Central memory CD8-positive, alpha-beta T cell (primary cell): ENCODE results near the gene OR2V2.
A peak's percentile ranks its signal among the peaks of the same experiment; 100 is the strongest.
"Not testable (repeated sequence)": the region's sequence is repeated elsewhere in the genome, so short reads cannot be mapped to it uniquely, and the experiment has no call there.

Source experiments
- ATAC-seq: fragments of 150-1000 bp; cut with Tn5 transposase; replicated peaks from 2 replicates; pipeline ENCODE4 v1.10.0; 2022; ENCODE audit warnings: mild to moderate bottlenecking, moderate FRiP score, moderate number of reproducible peaks; ENCODE audit not compliant: poor library complexity, severe bottlenecking; ENCODE audit errors: extremely low read depth
- DNase-seq, 2 donors: peaks; one replicate each; pipeline ENCODE4 v3.0.0; 2021; ENCODE audit warnings: low spot score in 2 of 2
- H3K27ac Mint-ChIP-seq: one replicate; pipeline ENCODE4 v1.8.0; 2022; ENCODE audit warnings: low read depth, mild to moderate bottlenecking, moderate library complexity, mixed read lengths
- H3K27me3 Mint-ChIP-seq: one replicate; pipeline ENCODE4 v1.8.0; 2022; ENCODE audit warnings: mixed read lengths
- H3K36me3 Mint-ChIP-seq: one replicate; pipeline ENCODE4 v1.8.0; 2022; ENCODE audit warnings: mild to moderate bottlenecking, moderate library complexity, mixed read lengths; ENCODE audit not compliant: insufficient read depth
- H3K4me1 Mint-ChIP-seq: one replicate; pipeline ENCODE4 v1.8.0; 2022; ENCODE audit warnings: mixed read lengths
- H3K4me3 Mint-ChIP-seq: one replicate; pipeline ENCODE4 v1.8.0; 2022; ENCODE audit warnings: mild to moderate bottlenecking, moderate library complexity, mixed read lengths
- H3K9me3 Mint-ChIP-seq: one replicate; pipeline ENCODE4 v1.8.0; 2022; ENCODE audit warnings: mixed read lengths

The OR2V2 gene

GRCh38 chr5:181146927-181147636, at the start of gene OR2V2:
OR2V2 (plus strand) TSS chr5:181147586; CDS start chr5:181154943, 7,357 bp downstream.
- not testable (repeated sequence) for DNase-seq
- peaks cover 75% of the 10 kb centered on the region for H3K27me3 Mint-ChIP-seq

GRCh38 chr5:181097759-181098491, 49.5 kb upstream of the OR2V2 start:
- not testable (repeated sequence) for ATAC-seq, H3K4me3 Mint-ChIP-seq, H3K36me3 Mint-ChIP-seq, DNase-seq, H3K9me3 Mint-ChIP-seq, H3K4me1 Mint-ChIP-seq, H3K27ac Mint-ChIP-seq
- peaks cover 36% of the 10 kb centered on the region for H3K27me3 Mint-ChIP-seq

More at GRCh38 chr5:181146927-181147636, at the start of gene OR2V2:
- not testable (repeated sequence) for ATAC-seq, H3K4me1 Mint-ChIP-seq, H3K4me3 Mint-ChIP-seq, H3K9me3 Mint-ChIP-seq, H3K36me3 Mint-ChIP-seq, H3K27ac Mint-ChIP-seq

- no peak overlapping the region for H3K27ac Mint-ChIP-seq
- DNase-seq (no peak), ATAC-seq (no peak)
- H3K9me3 Mint-ChIP-seq: peaks cover 1% of the 10 kb centered on the region
- H3K36me3 Mint-ChIP-seq: peaks cover 11% of the 10 kb centered on the region
- no peak overlapping the region for H3K4me3 Mint-ChIP-seq
- peaks cover 30% of the 10 kb centered on the region for H3K27me3 Mint-ChIP-seq
- peaks cover 2% of the 10 kb centered on the region for H3K4me1 Mint-ChIP-seq
Measured at GRCh38 chr5:181098762-181099601, 48.4 kb upstream of the OR2V2 start.

- ATAC-seq (no peak), DNase-seq (no peak)
- Mint-ChIP-seq H3K4me1 (peaks cover 6% of the 10 kb centered on the region), H3K4me3 (no peak overlapping the region), H3K27me3 (peaks cover 34% of the 10 kb centered on the region), H3K36me3 (peaks cover 12% of the 10 kb centered on the region), H3K27ac (no peak overlapping the region), H3K9me3 (peaks cover 5% of the 10 kb centered on the region)
Measured at GRCh38 chr5:181099602-181100086, 47.7 kb upstream of the OR2V2 start.

- no peak overlapping the region for H3K27ac Mint-ChIP-seq
- H3K9me3 Mint-ChIP-seq: peaks cover 5% of the 10 kb centered on the region
- no peak for ATAC-seq
- no peak for DNase-seq
- no peak overlapping the region for H3K4me3 Mint-ChIP-seq
- peaks cover 6% of the 10 kb centered on the region for H3K4me1 Mint-ChIP-seq
- H3K27me3 Mint-ChIP-seq: peaks cover 34% of the 10 kb centered on the region
- peaks cover 12% of the 10 kb centered on the region for H3K36me3 Mint-ChIP-seq
Measured at GRCh38 chr5:181100121-181100875, 47.1 kb upstream of the OR2V2 start.

- DNase-seq, H3K9me3 Mint-ChIP-seq, H3K4me1 Mint-ChIP-seq, H3K27ac Mint-ChIP-seq, ATAC-seq, H3K4me3 Mint-ChIP-seq: not testable (repeated sequence)
- Mint-ChIP-seq H3K27me3 (peaks cover 42% of the 10 kb centered on the region), H3K36me3 (peaks cover 12% of the 10 kb centered on the region)
Measured at GRCh38 chr5:181101030-181101641, 46.2 kb upstream of the OR2V2 start.

GRCh38 chr5:181101930-181102674, 45.3 kb upstream of the OR2V2 start:
- H3K27ac Mint-ChIP-seq, DNase-seq, H3K9me3 Mint-ChIP-seq, H3K4me1 Mint-ChIP-seq, ATAC-seq, H3K4me3 Mint-ChIP-seq: not testable (repeated sequence)
- peaks cover 49% of the 10 kb centered on the region for H3K27me3 Mint-ChIP-seq
- H3K36me3 Mint-ChIP-seq: peaks cover 12% of the 10 kb centered on the region

- Mint-ChIP-seq H3K27me3 (peaks cover 66% of the 10 kb centered on the region), H3K4me3 (peak overlapping the region; percentile 68), H3K27ac (peak overlapping the region; percentile 8)
- H3K9me3 Mint-ChIP-seq, DNase-seq, H3K4me1 Mint-ChIP-seq, ATAC-seq, H3K36me3 Mint-ChIP-seq: not testable (repeated sequence)
Measured at GRCh38 chr5:181104259-181104568, 43.2 kb upstream of the OR2V2 start.

- Mint-ChIP-seq H3K27me3 (peaks cover 66% of the 10 kb centered on the region), H3K27ac (peak overlapping the region; percentile 8)
- H3K4me3 Mint-ChIP-seq, ATAC-seq, H3K36me3 Mint-ChIP-seq, H3K4me1 Mint-ChIP-seq, DNase-seq, H3K9me3 Mint-ChIP-seq: not testable (repeated sequence)
Measured at GRCh38 chr5:181104606-181105390, 42.6 kb upstream of the OR2V2 start.

- H3K4me3 Mint-ChIP-seq: no peak overlapping the region
- H3K27ac Mint-ChIP-seq: no peak overlapping the region
- no peak for DNase-seq
- H3K36me3 Mint-ChIP-seq: peaks cover 5% of the 10 kb centered on the region
- H3K9me3 Mint-ChIP-seq: peaks cover 5% of the 10 kb centered on the region
- H3K4me1 Mint-ChIP-seq: peaks cover 6% of the 10 kb centered on the region
- ATAC-seq: no peak
- H3K27me3 Mint-ChIP-seq: peaks cover 67% of the 10 kb centered on the region
Measured at GRCh38 chr5:181105391-181106025, 41.9 kb upstream of the OR2V2 start.
